H1 (cell line): ENCODE results near the gene MIER3. TPM values are rescaled to one million over a fixed set of nuclear protein-coding genes. Genes with fewer than 3 reads are reported as not detected.

Experiments
- CTCF ChIA-PET: fragments of 300-600 bp; sonication (Branson Sonifier 250); formaldehyde crosslinking; loops from one replicate; lab custom pipeline; 2021; ENCODE audit not compliant: partially characterized antibody; lab: Charles Lee
- POLR2A ChIA-PET: fragments of 300-600 bp; sonication (Branson Sonifier 250); formaldehyde crosslinking; loops from one replicate; lab custom pipeline; 2021; ENCODE audit warnings: inconsistent platforms; ENCODE audit not compliant: partially characterized antibody; lab: Charles Lee
- DNase-seq, 2 experiments: peaks; one replicate each; pipeline versions ENCODE4 v3.0.0 to v3.0.0-alpha.2; 2010 to 2022; ENCODE audit warnings: low spot score in 2 of 2, low read depth in 1 of 2, mixed read lengths in 1 of 2
- FAIRE-seq: peaks from 2 replicates; lab custom pipeline; 2011; peaks lifted over from hg19 to GRCh38; lab: Jason Lieb, UNC
- H2AFZ ChIP-seq: 2 replicates; pipeline ENCODE4 v1.8.1; 2012; ENCODE audit warnings: low read length, inconsistent platforms
- H2AK5ac ChIP-seq: 2 replicates; pipeline ENCODE4 v1.6.1; 2013; ENCODE audit warnings: low read depth, low read length
- H2BK120ac ChIP-seq: replicated peaks from 2 replicates; pipeline ENCODE3; 2013; ENCODE audit warnings: low read depth, low read length, inconsistent platforms
- H2BK12ac ChIP-seq: 2 replicates; pipeline ENCODE4 v1.6.1; 2013; ENCODE audit warnings: low read depth, low read length
- H2BK15ac ChIP-seq: 2 replicates; pipeline ENCODE4 v1.6.1; 2013; ENCODE audit warnings: low read length
- H2BK20ac ChIP-seq: 2 replicates; pipeline ENCODE4 v1.6.1; 2013; ENCODE audit warnings: low read length
- H2BK5ac ChIP-seq: 2 replicates; pipeline ENCODE4 v1.6.1; 2013; ENCODE audit warnings: low read depth, low read length
- H3K14ac ChIP-seq: 2 replicates; pipeline ENCODE4 v1.6.1; 2013; ENCODE audit warnings: inconsistent platforms; ENCODE audit not compliant: insufficient read length
- H3K18ac ChIP-seq: 2 replicates; pipeline ENCODE4 v1.6.1; 2013; ENCODE audit warnings: low read length; ENCODE audit errors: extremely low read depth
- H3K23ac ChIP-seq: 2 replicates; pipeline ENCODE4 v1.6.1; 2013; ENCODE audit warnings: inconsistent platforms; ENCODE audit not compliant: insufficient read length
- H3K23me2 ChIP-seq: 2 replicates; pipeline ENCODE4 v1.6.1; 2013; ENCODE audit warnings: low read depth, low read length
- H3K27ac ChIP-seq: 2 replicates; pipeline ENCODE4 v1.6.1; 2011; ENCODE audit warnings: low read depth, low read length, inconsistent platforms
- H3K27me3 ChIP-seq, 4 experiments: replicated peaks in 1 of 4; 1 replicate in 1 of 4; 2 replicates in 3 of 4; pipeline versions ENCODE4 v1.6.1 to v1.8.1; 2011 to 2013; ENCODE audit warnings: low read length in 3 of 4, mild to moderate bottlenecking in 3 of 4, inconsistent platforms in 2 of 4, mixed read lengths in 2 of 4, moderate library complexity in 1 of 4; ENCODE audit not compliant: control insufficient read depth in 3 of 4, insufficient read depth in 3 of 4; ENCODE audit errors: extremely low read depth in 1 of 4
- H3K36me3 ChIP-seq, 4 experiments: 2 replicates each; pipeline versions ENCODE4 v1.6.1 to v1.8.1; 2011 to 2013; ENCODE audit warnings: mild to moderate bottlenecking in 4 of 4, low read length in 3 of 4, moderate library complexity in 2 of 4, control low read depth in 1 of 4, inconsistent platforms in 1 of 4; ENCODE audit not compliant: insufficient read depth in 4 of 4, control insufficient read depth in 2 of 4
- H3K4ac ChIP-seq: replicated peaks from 2 replicates; pipeline ENCODE3; 2013; ENCODE audit warnings: low read length, low read depth, mixed read lengths, inconsistent platforms; ENCODE audit not compliant: insufficient read length
- H3K4me1 ChIP-seq, 4 experiments: replicated peaks in 1 of 4; 1 replicate in 1 of 4; 2 replicates in 3 of 4; pipeline versions ENCODE4 v1.6.1 to v1.8.1; 2011 to 2013; ENCODE audit warnings: low read length in 3 of 4, inconsistent platforms in 2 of 4, mixed read lengths in 1 of 4; ENCODE audit not compliant: insufficient read depth in 4 of 4, control insufficient read depth in 3 of 4
- H3K4me2 ChIP-seq, 2 experiments: 2 replicates each; pipeline versions ENCODE4 v1.6.1 to v1.8.1; 2011 to 2013; ENCODE audit warnings: low read depth in 2 of 2, low read length in 2 of 2, control low read depth in 1 of 2, inconsistent platforms in 1 of 2, mild to moderate bottlenecking in 1 of 2; ENCODE audit not compliant: insufficient read depth in 1 of 2
- H3K4me3 ChIP-seq, 4 experiments: fragments of 200-600, 300-600 bp in 1 of 4; sonication (generic), shearing (Covaris generic), sonication (Bioruptor Twin) in 1 of 4; 2 replicates each; pipeline versions ENCODE4 v1.5.1 to v1.8.1; 2011 to 2016; ENCODE audit warnings: low read length in 4 of 4, low read depth in 3 of 4, control low read depth in 2 of 4, inconsistent platforms in 2 of 4, mild to moderate bottlenecking in 2 of 4, mixed read lengths in 1 of 4, moderate library complexity in 1 of 4; ENCODE audit not compliant: insufficient read depth in 2 of 4; ENCODE audit errors: extremely low read depth in 1 of 4
- H3K56ac ChIP-seq: replicated peaks from 2 replicates; pipeline ENCODE3; 2013; ENCODE audit warnings: low read depth, mild to moderate bottlenecking, mixed read lengths, low read length, inconsistent platforms; ENCODE audit not compliant: insufficient read length
- H3K79me1 ChIP-seq: 2 replicates; pipeline ENCODE4 v1.6.1; 2013; ENCODE audit warnings: low read depth, low read length, control low read depth
- H3K79me2 ChIP-seq, 2 experiments: 2 replicates each; pipeline versions ENCODE4 v1.6.1 to v1.8.1; 2012 to 2013; ENCODE audit warnings: low read length in 2 of 2, mild to moderate bottlenecking in 2 of 2, inconsistent platforms in 1 of 2; ENCODE audit not compliant: insufficient read depth in 2 of 2, control insufficient read depth in 1 of 2
- H3K9ac ChIP-seq, 4 experiments: replicated peaks in 1 of 4; 1 replicate in 1 of 4; 2 replicates in 3 of 4; pipeline versions ENCODE4 v1.6.1 to v1.8.1; 2011 to 2013; ENCODE audit warnings: low read depth in 3 of 4, low read length in 3 of 4, control low read depth in 2 of 4, mild to moderate bottlenecking in 2 of 4, moderate library complexity in 2 of 4, inconsistent platforms in 1 of 4; ENCODE audit errors: extremely low read depth in 1 of 4
- H3K9me3 ChIP-seq, 2 experiments: 2 replicates each; pipeline versions ENCODE4 v1.6.1 to v1.8.1; 2012 to 2013; ENCODE audit warnings: mild to moderate bottlenecking in 2 of 2, moderate library complexity in 2 of 2, control low read depth in 1 of 2, inconsistent platforms in 1 of 2, low read depth in 1 of 2, low read length in 1 of 2, mixed read lengths in 1 of 2; ENCODE audit not compliant: insufficient read depth in 2 of 2
- H4K20me1 ChIP-seq, 2 experiments: replicated peaks in 1 of 2; 2 replicates each; pipeline versions ENCODE3 to v1.8.1; 2011 to 2013; ENCODE audit warnings: inconsistent platforms in 2 of 2, low read length in 2 of 2, mild to moderate bottlenecking in 1 of 2; ENCODE audit not compliant: insufficient read depth in 2 of 2, control insufficient read depth in 1 of 2
- H4K5ac ChIP-seq: 2 replicates; pipeline ENCODE4 v1.6.1; 2013; ENCODE audit warnings: low read length, low read depth, mixed read lengths, inconsistent platforms; ENCODE audit not compliant: insufficient read length
- H4K8ac ChIP-seq: 2 replicates; pipeline ENCODE4 v1.8.0; 2013; ENCODE audit warnings: mild to moderate bottlenecking, moderate library complexity, low read length, inconsistent platforms; ENCODE audit not compliant: insufficient read depth; ENCODE audit errors: extremely low read depth
- H4K91ac ChIP-seq: replicated peaks from 2 replicates; pipeline ENCODE3; 2013; ENCODE audit warnings: low read length, mixed read lengths, inconsistent platforms; ENCODE audit not compliant: insufficient read length
- POLR2A ChIP-seq, 2 experiments: IDR thresholded peaks; 1 replicate in 1 of 2; 2 replicates in 1 of 2; pipeline ENCODE4 v1.6.1; 2011; ENCODE audit warnings: low read depth in 2 of 2, low read length in 2 of 2, mild to moderate bottlenecking in 2 of 2; ENCODE audit errors: control extremely low read depth in 1 of 2
- POU5F1 ChIP-seq: IDR thresholded peaks from 2 replicates; pipeline ENCODE4 v1.6.1; 2011; ENCODE audit warnings: low read depth, mild to moderate bottlenecking, low read length, moderate library complexity
- RNF2 ChIP-seq: fragments of 200-900, 300-1000 bp; sonication (generic); IDR thresholded peaks from 2 replicates; pipeline ENCODE4 v1.7.1; 2016; ENCODE audit warnings: borderline replicate concordance, low read depth, mild to moderate bottlenecking, antibody characterized with exemption, low read length; ENCODE audit not compliant: poor library complexity, severe bottlenecking; ENCODE audit errors: missing control alignments
- WGBS, 2 experiments: shearing (Covaris generic) in 1 of 2; methylation state at CpG; one replicate each; pipeline versions ENCODE4 v1.1.6 to v1.1.7; 2013 to 2015; ENCODE audit warnings: low lambda C conversion rate in 2 of 2, mixed read lengths in 2 of 2, inconsistent platforms in 1 of 2, low coverage in 1 of 2, missing lambda C conversion rate in 1 of 2; ENCODE audit not compliant: insufficient replicate concordance in 2 of 2, insufficient coverage in 1 of 2, insufficient read length in 1 of 2; ENCODE audit errors: extremely low coverage in 1 of 2, missing lambda C conversion rate in 1 of 2; 5-methylcytosine and 5-hydroxymethylcytosine counted together
- polyA plus RNA-seq, 7 experiments: library from polyadenylated mRNA; depleted of rRNA in 3 of 7; stranded (reverse) in 5 of 7; unstranded in 2 of 7; fragments of >200 nt in 5 of 7; fragments of 200-250 nt in 2 of 7; gene quantifications; 1 replicate in 5 of 7; 2 replicates in 1 of 7; 4 replicates in 1 of 7; pipeline versions ENCODE4 v1.2.1 to v1.2.3, GENCODE V29; 2011 to 2013; ENCODE audit warnings: missing spikeins in 2 of 7, mixed read lengths in 2 of 7
- total RNA-seq: library from RNA; stranded (reverse); fragmentation: NEBNext Ultra II Directional; extraction: Animal tissue kit (Norgen Biotek cat#: 25700); gene quantifications from 2 replicates; pipeline ENCODE4 v1.2.1, GENCODE V29; 2021

MIER3 gene
- total and polyA plus RNA-seq, 2 of the 8 experiments (the other 6 are each of a cell fraction or from before 2014, with no cell fraction given): 9.6 to 33.3 TPM

- Histone ChIP-seq H3K23me2 (no peaks in the 10 kb centered on the region), H4K91ac (no peak overlapping the region), H3K27ac (no peak overlapping the region), H3K23ac (no peak overlapping the region), H3K79me1 (no peaks in the 10 kb centered on the region), H2AFZ (no peak overlapping the region), H3K4me2 (no peak overlapping the region), H3K14ac (no peak overlapping the region), H4K8ac (no peak overlapping the region), H3K56ac (no peak overlapping the region), H2BK20ac (no peak overlapping the region), H4K5ac (no peak overlapping the region), H3K79me2 (no peaks in the 10 kb centered on the region), H3K27me3 (no peaks in the 10 kb centered on the region), H4K20me1 (no peaks in the 10 kb centered on the region), H3K9me3 (no peaks in the 10 kb centered on the region), H3K9ac (no peak overlapping the region), H2BK15ac (no peak overlapping the region), H3K18ac (no peak overlapping the region), H2BK12ac (no peak overlapping the region), H2BK120ac (no peak overlapping the region), H2AK5ac (no peak overlapping the region), H3K4me3 (no peak overlapping the region), H3K4ac (no peak overlapping the region), H3K36me3 (no peaks in the 10 kb centered on the region), H2BK5ac (no peak overlapping the region), H3K4me1 (no peaks in the 10 kb centered on the region)
- WGBS, 2 experiments: 89% methylated on average over 4 of the region's 4 CpGs; no CpG with 5 or more reads in 1 of the 2 experiments
- DNase-seq (no peak), FAIRE-seq (no peak)
- TF ChIP-seq POU5F1 (no peak), RNF2 (no peak), POLR2A (IDR thresholded peaks at IDR 0.05; ENCODE audit: control extremely low read depth in 1 of 2, low read depth in 2 of 2, low read length in 2 of 2) (no peak)
- ChIA-PET POLR2A (interaction anchor here (1.1 kb wide), 1 partner anchor 238 kb away, joined by 3 read pairs; no protein-coding TSS in a partner anchor), CTCF (no interaction called here)
These were observed 29.8 kb upstream of the MIER3 start for GRCh38 chr5:56981548-56982315.
